NCI-H1092 treated with DMSO at 0.1 percent for 48 hours (cell line): ENCODE results near the gene IGFBP5.

Experiments used
- DNase-seq: peaks from one replicate; lab custom pipeline; 2025; lab: John Stamatoyannopoulos, UW

IGFBP5 gene

GRCh38 chr2:216664593-216665034 is 30.7 kb downstream of the IGFBP5 start:
- no peak for DNase-seq

DNA sequence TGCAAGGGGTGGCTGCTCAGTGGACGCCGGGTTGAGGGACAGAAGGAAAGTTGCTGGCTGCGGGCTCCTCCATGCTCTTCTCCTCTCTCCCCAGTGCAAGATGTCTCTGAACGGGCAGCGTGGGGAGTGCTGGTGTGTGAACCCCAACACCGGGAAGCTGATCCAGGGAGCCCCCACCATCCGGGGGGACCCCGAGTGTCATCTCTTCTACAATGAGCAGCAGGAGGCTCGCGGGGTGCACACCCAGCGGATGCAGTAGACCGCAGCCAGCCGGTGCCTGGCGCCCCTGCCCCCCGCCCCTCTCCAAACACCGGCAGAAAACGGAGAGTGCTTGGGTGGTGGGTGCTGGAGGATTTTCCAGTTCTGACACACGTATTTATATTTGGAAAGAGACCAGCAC is 31.5 kb downstream of the IGFBP5 start:
- no peak for DNase-seq

GRCh38 chr2:216663106-216663505 is 32.2 kb downstream of the IGFBP5 start:
- DNase-seq, result no peak

DNA sequence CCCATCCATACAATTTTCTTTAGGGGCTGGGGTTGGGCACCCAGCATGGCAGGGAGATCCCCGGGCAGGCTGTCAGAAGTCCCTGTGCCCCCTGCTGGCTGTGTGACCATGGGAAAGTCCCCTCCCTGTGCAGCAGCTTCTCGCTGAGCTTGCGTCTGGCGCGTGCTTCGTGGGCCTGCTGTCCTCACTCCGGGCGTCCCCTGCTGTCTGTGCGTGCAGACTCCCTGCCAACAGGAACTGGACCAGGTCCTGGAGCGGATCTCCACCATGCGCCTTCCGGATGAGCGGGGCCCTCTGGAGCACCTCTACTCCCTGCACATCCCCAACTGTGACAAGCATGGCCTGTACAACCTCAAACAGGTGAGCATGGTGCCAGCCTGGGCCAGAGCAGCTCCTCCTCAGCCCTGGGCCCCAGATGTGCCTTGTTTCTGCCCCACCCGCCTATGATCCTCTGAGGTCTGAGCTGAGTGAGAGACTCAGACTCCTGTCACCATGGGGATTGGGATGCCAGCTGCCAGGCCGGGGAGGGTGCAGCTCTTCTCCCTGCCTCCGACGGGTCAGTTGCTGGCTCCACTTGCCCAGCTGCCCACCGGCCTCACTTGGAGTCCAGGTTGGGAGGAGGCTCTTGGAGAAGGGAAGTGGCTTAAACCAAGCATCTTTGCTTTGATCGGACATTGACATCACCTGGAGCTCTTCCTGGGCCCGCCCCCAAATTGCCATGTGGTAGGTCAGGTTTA is 33.5 kb downstream of the IGFBP5 start:
- DNase-seq, result no peak

GRCh38 chr2:216661051-216661450 is 34.3 kb downstream of the IGFBP5 start:
- no peak for DNase-seq

GRCh38 chr2:216660496-216660895 is 34.9 kb downstream of the IGFBP5 start:
- no peak for DNase-seq

DNA sequence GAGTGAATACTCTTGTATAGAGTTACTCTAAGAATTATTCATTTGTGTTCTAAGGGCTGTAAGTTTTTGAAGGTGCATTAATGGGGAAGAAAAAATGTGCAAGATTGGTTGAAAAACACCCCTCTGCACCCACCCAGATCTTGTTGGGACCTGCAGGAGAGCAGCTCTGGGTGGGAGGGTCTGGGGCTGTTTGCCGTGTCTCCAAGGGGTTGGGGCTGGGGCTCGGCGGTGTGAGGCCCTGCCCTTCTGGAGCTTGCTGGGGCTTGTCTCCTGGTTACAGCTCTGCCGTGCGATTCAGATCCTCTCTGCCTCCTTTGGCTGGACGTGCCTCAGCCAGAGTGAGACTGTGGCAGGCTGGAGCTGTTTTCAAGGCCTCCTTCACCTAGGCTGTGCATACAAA is 36.1 kb downstream of the IGFBP5 start:
- DNase-seq, result no peak

DNA sequence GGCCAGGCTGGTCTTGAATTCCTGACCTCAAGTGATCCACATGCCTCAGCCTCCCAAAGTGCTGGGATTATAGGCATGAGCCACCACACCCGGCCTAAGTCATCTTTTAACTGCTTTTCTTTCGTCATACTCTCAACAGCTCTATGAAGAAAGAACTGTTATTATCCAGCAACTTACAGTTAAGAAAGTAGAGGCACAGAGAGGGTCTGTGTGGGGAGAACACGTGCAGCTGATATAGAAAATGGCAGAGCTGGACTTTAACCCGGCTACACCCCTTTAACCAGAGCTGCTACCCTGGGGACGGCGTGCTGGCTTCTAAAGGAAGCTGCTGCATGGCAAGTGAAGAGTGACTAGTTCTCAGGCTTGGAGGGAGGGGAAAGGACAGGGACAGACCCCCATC is 36.6 kb downstream of the IGFBP5 start:
- no peak for DNase-seq

DNA sequence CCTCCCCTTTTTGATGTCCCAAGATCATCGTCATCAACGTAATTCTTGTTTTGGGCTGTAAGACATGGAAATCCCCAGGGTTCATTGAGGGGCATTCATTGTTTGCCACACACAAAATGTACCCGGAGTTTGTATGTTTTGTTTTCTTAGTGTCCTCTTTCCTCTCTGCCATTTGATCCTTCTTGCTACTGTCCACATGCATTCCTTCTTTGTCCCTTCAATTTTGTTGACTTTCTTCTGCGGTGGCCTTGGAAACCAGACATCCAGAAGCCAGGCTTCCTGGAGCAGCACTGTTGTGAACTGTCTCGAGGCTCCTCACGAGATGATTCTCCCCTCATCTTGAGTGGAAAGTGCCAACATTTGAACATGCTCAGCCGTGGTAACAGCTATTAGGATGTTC is 37.4 kb downstream of the IGFBP5 start:
- no peak for DNase-seq

DNA sequence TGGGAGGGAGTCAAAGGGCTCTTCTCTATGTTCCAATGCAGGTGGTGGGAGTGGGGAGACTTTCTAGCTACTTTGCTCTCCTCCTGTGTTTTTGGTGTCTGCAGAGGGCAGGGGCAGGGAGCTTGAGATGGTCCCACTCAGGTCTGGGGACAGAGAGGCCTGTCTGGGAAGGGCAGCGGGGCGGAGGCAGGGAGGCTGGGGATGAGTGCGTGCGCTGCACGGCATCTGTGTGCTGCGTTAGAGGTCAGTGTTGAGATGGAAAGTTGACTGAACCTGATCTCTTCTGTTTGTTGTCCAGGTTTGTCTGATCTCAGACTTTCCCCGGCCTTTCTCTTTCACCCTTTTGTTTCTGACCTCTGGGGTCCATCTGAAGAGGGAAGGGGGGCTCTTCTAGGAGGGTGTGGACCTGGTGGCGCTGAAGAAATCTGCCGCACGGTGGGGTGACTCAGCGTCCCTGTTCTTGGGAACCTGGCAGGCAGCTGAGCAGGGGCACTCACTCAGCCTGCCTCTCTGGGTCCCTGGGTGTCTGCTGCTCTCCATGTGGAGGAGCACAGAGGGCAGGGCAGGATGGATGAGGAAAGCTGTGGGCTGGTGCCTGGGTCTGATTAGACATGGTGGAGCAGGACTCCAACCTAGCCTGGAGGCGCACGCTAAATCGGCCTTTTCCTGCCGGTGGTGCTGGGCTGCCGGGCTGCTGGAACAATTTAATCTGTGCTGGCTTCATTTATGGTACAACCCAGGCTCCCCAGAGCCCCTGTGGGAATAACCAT is 38.1 kb downstream of the IGFBP5 start:
- DNase-seq, result no peak

DNA sequence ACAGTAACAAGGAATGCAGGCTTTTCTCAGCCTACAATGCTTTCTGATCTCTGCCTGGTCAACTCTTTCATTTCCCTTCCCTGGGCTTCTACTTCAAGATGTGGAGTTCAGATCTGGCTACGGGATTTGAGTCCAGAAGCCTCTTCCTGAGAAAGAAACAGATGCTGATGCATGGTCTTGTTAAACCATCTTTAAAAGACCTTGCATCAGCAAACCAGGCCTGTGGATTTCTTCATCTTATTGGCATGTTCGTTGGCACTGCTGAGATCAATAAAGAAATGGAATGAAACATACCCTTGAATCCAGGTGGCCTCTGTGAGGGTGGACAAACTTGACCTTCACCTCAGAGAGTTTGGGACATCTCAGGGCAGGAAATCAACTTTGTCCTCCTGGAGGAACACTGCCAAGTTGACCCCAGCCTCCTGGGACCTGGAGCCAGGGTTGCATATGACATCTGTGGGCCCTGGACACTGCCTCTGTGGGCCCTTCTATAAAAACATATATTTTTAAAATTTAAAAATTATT is 40.8 kb downstream of the IGFBP5 start:
- DNase-seq, result no peak

- no peak for DNase-seq
Measured at GRCh38 chr2:216653931-216654365, 41.4 kb downstream of the IGFBP5 start.

DNA sequence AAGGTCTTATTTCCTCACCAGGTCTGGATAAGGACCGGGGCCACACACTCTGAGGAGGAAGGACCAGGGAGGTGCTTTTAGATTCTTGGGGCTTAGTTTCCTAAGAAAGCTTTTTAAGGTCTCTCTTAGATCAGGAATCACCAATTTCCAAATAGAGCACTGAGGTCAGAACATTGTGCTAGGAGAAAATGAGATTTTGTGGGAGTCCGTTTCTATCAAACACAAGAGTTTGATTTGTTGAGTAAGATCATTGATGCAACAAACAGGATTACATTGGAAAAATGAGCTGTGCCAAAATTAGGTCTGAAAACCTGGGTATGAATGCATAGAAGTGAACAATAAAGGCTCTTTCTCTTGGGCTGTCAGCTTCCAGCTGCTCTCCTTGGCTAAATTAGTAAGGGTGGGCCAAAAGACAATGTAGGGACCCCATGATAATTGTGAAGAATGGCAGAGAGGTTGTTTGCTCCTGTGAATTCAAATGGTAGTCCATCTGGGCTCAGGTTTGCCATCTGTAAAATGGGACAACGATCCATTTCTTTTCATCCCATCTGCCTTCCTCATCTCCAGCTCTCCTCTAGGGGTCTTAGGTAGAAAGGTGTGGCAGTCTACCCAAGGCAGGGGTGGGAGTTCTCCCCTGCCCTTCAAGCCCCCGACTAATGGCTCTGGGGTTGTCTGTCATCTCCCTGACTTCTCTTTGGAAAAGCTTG is 42.1 kb downstream of the IGFBP5 start:
- DNase-seq, result no peak

GRCh38 chr2:216652566-216652965 is 42.8 kb downstream of the IGFBP5 start:
- no peak for DNase-seq

GRCh38 chr2:216651351-216651881 is 43.9 kb downstream of the IGFBP5 start:
- DNase-seq, result no peak

DNA sequence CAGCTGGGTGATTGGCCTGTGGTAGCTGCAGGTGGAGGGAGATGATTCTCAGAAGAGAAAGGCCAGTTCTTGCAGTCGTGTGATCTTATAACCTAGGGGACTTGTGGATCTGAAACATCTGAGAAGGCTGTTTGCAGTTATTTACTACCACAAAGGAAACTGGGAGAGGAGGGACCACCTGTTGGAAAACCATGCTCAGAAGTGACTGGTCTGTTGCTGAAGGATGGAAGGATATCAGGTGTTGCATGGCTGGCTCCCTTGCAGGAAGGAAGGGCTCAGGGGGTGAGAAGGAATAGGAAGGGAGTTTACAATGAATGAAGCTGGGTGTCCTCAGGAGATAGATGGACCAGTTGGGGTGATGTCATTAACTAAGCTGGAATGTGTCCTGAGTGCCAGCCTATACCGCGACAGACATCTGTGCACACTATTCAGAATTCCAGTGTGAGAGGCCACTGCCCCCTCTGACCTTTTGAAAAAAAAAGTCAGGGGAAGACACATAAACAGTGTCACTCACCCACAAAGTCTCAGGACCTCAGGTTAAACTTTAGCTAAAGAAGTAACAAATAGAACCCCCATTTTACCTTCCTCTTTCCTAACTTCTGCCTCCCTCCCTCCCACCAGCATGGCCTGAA is 44.6 kb downstream of the IGFBP5 start:
- DNase-seq, result no peak

DNA sequence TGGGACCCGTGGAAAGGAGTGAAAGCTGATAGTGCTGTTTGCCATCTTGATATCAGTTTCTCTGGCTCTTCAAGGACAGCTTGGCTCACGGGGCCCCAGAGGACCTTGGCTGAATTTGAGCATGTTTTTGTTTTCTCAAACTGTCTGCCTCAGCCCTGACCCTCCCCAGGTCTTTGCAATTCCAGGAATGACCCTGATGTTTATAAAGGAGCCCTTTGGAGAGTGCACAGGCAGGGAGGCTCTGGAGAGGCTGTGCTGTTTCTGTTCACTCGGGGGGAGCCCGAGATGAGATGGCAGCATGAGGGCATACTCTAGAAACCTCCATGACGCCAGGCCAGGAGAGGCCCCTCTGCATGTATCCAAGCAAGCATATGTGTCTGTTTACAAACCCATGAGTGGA is 45.8 kb downstream of the IGFBP5 start:
- no peak for DNase-seq

DNA sequence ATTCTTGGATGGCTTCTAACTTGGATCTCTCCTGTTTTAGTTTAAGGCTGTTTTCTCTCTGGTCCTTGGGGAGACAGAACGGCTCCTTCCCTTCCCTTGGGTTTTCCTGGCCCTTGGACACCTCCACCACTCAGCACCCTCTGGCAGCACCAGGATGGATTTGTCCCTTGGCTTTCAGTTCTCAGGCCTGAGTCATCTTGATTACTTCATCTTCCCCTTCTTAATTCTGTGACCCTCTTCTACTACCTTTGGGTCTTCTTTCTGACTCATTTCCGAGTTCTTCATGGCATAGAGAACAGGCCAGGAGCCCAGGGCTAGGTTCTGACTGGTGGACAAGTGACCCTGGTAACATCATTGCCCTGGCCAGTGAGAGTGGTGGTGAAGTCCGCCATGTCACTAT is 47.2 kb downstream of the IGFBP5 start:
- DNase-seq, result no peak

DNA sequence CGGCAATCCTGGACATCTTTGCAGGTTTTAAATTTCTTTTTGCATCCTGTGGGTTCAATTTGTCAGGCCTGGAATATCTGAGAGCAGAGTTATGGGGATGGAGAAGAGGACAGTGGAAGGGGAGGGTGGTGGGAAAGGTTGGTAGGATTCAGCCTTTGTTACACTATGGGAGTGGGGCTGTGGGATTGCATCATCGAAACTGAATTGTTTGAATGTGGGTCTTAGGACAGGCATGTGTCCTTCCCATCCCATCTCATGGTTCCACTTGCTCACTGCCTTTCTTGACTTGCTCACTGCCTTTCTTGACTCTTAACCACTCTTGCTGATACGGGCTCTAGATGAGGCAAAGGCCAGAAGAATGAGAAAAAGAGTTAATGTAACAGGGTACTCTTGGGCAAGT is 49.2 kb downstream of the IGFBP5 start:
- DNase-seq, result no peak

GRCh38 chr2:216645636-216645950 is 49.8 kb downstream of the IGFBP5 start:
- DNase-seq, result no peak

GRCh38 chr2:216644842-216645635 is 50.3 kb downstream of the IGFBP5 start:
- DNase-seq, result no peak
